ENCODE results near the gene SORT1. TPM values are rescaled to one million over a fixed set of nuclear protein-coding genes. Genes with fewer than 3 reads are reported as not detected.
A peak's percentile ranks its signal among the peaks of the same experiment; 100 is the strongest.

The SORT1 gene
- total and polyA plus RNA-seq, 2 of the 13 experiments (the other 11 are each of a cell fraction or from before 2014, with no cell fraction given), result 32.4 to 93.0 TPM

DNA sequence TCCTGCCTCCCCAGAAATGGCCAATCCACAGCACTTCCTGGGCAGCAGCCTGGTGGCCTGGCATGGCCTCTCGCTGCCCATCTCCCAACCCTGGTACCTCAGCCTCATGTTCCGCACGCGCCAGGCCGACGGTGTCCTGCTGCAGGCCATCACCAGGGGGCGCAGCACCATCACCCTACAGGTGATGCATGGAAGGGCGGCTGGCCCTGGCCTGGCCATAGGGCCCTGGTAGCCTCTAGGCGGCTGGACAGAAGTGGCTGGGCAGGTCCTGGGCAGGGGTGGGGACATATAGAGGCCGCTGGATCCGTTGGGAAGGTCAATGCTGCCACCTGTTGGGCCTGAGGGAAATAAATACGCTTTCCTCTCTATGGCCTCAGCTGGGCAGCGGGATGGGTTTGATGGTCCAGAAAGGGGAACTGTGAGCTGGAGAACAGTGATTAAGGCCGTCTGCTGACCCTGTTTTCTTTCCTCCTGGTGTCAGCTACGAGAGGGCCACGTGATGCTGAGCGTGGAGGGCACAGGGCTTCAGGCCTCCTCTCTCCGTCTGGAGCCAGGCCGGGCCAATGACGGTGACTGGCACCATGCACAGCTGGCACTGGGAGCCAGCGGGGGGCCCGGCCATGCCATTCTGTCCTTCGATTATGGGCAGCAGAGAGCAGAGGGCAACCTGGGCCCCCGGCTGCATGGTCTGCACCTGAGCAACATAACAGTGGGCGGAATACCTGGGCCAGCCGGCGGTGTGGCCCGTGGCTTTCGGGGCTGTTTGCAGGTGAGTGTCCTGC lies 133.9 kb downstream of the SORT1 start (continued):
- TF ChIP-seq, protein P1, sequence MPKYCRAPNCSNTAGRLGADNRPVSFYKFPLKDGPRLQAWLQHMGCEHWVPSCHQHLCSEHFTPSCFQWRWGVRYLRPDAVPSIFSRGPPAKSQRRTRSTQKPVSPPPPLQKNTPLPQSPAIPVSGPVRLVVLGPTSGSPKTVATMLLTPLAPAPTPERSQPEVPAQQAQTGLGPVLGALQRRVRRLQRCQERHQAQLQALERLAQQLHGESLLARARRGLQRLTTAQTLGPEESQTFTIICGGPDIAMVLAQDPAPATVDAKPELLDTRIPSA (CRISPR knock-in tag; IDR thresholded peaks at IDR 0.05; ENCODE audit: borderline replicate concordance), result no peak
- TF ChIP-seq SKI (IDR thresholded peaks at IDR 0.05; ENCODE audit: partially characterized antibody), result peak; percentile 92
- TF ChIP-seq BATF2 (CRISPR knock-in tag; IDR thresholded peaks at IDR 0.05), result no peak
- TF ChIP-seq CREM (IDR thresholded peaks at IDR 0.05), result no peak
- TF ChIP-seq CREM (CRISPR knock-in tag; IDR thresholded peaks at IDR 0.05), result no peak
- no peak for TF ChIP-seq ZNF101 (CRISPR knock-in tag; IDR thresholded peaks at IDR 0.05; ENCODE audit: borderline replicate concordance, low read depth)
- no peak for TF ChIP-seq KAT2B (IDR thresholded peaks at IDR 0.05; ENCODE audit: borderline replicate concordance, low read depth, low read length)
- TF ChIP-seq ZNF282 (IDR thresholded peaks at IDR 0.05; ENCODE audit: partially characterized antibody), result no peak
- TF ChIP-seq SOX6 (IDR thresholded peaks at IDR 0.05), result no peak
- peak; percentile 92 for TF ChIP-seq SOX6 (CRISPR knock-in tag; IDR thresholded peaks at IDR 0.05)
- TF ChIP-seq, protein P2, sequence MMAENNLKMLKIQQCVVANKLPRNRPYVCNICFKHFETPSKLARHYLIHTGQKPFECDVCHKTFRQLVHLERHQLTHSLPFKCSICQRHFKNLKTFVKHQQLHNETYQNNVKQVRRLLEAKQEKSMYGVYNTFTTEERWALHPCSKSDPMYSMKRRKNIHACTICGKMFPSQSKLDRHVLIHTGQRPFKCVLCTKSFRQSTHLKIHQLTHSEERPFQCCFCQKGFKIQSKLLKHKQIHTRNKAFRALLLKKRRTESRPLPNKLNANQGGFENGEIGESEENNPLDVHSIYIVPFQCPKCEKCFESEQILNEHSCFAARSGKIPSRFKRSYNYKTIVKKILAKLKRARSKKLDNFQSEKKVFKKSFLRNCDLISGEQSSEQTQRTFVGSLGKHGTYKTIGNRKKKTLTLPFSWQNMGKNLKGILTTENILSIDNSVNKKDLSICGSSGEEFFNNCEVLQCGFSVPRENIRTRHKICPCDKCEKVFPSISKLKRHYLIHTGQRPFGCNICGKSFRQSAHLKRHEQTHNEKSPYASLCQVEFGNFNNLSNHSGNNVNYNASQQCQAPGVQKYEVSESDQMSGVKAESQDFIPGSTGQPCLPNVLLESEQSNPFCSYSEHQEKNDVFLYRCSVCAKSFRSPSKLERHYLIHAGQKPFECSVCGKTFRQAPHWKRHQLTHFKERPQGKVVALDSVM (CRISPR knock-in tag; IDR thresholded peaks at IDR 0.05), result peak; percentile 80
- peak; percentile 89 for TF ChIP-seq ZNF276 (CRISPR knock-in tag; IDR thresholded peaks at IDR 0.05; ENCODE audit: low read depth)
- TF ChIP-seq ESRRA (CRISPR knock-in tag; IDR thresholded peaks at IDR 0.05; ENCODE audit: low read depth), result peak; percentile 53; the same call in 1 of the 2 replicates
- TF ChIP-seq, protein P3, sequence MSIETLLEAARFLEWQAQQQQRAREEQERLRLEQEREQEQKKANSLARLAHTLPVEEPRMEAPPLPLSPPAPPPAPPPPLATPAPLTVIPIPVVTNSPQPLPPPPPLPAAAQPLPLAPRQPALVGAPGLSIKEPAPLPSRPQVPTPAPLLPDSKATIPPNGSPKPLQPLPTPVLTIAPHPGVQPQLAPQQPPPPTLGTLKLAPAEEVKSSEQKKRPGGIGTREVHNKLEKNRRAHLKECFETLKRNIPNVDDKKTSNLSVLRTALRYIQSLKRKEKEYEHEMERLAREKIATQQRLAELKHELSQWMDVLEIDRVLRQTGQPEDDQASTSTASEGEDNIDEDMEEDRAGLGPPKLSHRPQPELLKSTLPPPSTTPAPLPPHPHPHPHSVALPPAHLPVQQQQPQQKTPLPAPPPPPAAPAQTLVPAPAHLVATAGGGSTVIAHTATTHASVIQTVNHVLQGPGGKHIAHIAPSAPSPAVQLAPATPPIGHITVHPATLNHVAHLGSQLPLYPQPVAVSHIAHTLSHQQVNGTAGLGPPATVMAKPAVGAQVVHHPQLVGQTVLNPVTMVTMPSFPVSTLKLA (IDR thresholded peaks at IDR 0.05), result no peak
- TF ChIP-seq ZBTB34 (CRISPR knock-in tag; IDR thresholded peaks at IDR 0.05), result no peak
- no peak for TF ChIP-seq ZNF713 (CRISPR knock-in tag; IDR thresholded peaks at IDR 0.05)
